HG03025 (cell line): ENCODE measurements around the gene S100A4.

ENCODE experiments used
- ATAC-seq: cut with Tn5 transposase; IDR thresholded peaks from one replicate; pipeline ENCODE4 v1.9.1; 2021; ENCODE audit warnings: mild to moderate bottlenecking, moderate library complexity; ENCODE audit not compliant: unreplicated experiment, low FRiP score

The S100A4 gene

GRCh38 chr1:153513023-153513422 is 32.6 kb downstream of the S100A4 start:
- no peak for ATAC-seq

DNA sequence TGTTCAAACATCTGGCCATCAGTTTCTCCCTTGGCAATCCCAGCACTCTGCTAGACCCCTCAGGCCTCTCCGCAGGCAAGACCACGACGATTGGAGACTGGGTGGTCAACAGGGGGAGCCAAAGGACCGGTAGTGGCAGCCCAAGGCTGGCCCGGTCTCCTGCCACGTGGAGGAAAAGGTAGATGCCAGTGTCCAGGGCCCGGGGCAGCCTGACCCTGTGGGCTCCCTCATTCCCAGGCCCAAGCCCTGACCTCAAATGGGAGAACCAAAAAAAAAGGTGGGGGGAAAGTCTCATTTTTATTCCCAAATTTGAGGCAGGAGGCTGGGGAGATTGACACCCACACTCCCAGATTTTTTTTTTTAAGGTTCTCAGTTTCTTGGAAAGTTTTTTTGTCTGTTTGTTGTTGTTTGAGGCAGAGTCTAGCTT is 34.6 kb downstream of the S100A4 start:
- no peak for ATAC-seq

DNA sequence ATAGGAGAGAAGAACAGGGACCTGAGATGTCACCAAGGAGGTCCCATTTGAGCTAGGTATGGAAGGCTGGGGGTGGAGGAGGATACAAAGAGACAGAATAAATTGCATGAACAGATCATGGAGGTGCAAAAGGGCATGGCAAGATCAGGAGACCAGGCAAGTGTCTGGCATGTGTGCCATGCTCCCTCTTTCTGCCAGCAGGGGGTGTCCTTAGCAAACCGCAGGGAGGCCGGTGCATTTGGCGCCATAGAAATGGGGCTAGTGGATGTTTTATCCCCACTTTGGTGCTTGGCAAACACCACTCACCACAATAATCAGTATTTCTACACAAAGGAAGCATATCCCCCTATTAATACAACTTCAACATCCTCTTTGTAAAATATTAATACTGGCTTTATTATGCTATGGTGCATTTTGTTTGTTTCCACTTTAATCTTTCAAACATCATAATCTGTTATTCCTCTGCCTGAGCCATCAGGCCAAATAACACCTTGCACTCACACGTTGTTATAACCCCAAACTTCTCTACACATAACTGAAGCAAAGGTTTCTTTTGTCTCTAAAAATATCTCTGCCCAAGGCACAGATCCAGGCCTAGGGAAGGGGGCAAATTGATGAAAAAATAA is 35.8 kb downstream of the S100A4 start:
- ATAC-seq: no peak

- ATAC-seq: no peak
Observed at GRCh38 chr1:153509036-153509435, 36.6 kb downstream of the S100A4 start.

DNA sequence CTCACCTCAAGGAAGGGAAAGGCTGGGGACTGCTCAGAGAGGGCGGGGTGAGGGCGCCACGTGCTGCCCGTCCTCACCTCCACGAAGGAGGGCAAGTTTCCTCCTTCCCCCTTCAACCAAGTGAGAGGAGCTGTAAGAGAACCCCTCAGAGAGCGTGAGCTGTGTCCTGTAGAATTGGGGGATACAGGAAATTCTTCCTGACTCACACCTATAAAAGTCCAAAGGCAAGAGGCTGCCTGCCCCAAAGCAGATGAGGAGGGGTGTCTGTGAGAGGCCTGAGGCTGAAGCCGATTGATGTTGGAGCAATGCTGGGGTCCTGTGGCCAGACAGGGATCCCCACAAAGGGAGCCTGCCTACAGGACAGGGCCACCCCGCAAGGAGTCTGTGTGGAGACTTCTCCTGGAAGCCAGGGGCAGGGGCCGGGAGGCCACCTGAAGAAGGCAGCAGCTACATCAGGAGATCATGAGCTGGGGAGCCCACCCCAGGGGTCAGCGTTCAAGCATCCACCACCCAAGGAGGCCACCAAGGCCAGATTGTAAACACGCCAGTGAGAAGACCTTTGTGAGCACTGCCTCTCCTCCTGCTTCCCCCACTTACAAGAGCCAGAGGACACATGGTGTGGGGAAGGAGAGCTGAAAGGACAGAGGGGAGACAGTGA is 37.6 kb downstream of the S100A4 start:
- ATAC-seq: no peak

- ATAC-seq: no peak
Observed at GRCh38 chr1:153506831-153507413, 38.7 kb downstream of the S100A4 start.

DNA sequence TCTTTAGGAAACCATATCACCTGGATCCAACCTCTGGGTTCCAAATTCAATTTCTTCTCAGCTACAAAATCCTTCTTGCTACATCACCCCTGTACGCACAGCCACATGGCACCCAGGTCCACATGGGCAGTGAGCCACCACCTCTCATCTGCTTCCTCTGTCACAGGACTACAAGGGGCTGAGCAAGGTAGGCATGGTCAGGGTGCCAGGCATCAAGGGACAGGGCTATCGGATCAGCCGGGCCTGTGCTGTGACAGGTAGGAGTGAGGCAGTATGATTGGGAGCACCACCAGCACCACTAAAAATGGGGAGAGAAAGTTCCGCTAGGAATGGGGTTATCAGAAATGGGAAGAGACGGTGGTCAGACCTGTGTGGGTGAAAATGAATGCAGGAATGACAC is 39.2 kb downstream of the S100A4 start:
- ATAC-seq: no peak

- no peak for ATAC-seq
Observed at GRCh38 chr1:153505576-153505975, 40.0 kb downstream of the S100A4 start.

DNA sequence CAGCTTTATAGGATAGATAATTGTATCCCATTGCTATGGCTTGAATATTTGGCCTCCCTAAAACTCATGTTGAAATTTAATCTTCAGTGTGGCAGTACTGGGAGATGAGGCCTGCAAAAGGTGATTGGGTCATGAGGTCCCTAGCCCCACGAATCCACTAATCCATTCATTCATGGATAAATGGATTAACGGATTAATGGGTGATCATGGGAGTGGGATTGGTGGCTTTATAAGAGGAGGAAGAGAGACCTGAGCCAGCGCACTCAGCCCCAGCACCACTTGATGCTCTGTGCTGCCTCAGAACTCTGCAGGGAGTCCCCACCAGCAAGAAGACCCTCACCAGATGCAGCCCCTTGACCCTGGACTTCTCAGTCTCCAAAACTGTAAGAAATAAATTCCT is 41.8 kb downstream of the S100A4 start:
- no peak for ATAC-seq

- no peak for ATAC-seq
Observed at GRCh38 chr1:153498746-153499145, 46.9 kb downstream of the S100A4 start.

- ATAC-seq: no peak
Observed at GRCh38 chr1:153495536-153495935, 50.1 kb downstream of the S100A4 start.

- no peak for ATAC-seq
Observed at GRCh38 chr1:153494976-153495535, 50.5 kb downstream of the S100A4 start.
